Measurements from ENCODE around the gene ZNF763. TPM values are rescaled to one million over a fixed set of nuclear protein-coding genes. Genes with fewer than 3 reads are reported as not detected.
"Not testable (repeated sequence)": the region's sequence is repeated elsewhere in the genome, so short reads cannot be mapped to it uniquely, and the experiment has no call there.

ZNF763 gene
- total RNA-seq, 2 donors from 2014 or later: 4.4 to 5.0 TPM

DNA sequence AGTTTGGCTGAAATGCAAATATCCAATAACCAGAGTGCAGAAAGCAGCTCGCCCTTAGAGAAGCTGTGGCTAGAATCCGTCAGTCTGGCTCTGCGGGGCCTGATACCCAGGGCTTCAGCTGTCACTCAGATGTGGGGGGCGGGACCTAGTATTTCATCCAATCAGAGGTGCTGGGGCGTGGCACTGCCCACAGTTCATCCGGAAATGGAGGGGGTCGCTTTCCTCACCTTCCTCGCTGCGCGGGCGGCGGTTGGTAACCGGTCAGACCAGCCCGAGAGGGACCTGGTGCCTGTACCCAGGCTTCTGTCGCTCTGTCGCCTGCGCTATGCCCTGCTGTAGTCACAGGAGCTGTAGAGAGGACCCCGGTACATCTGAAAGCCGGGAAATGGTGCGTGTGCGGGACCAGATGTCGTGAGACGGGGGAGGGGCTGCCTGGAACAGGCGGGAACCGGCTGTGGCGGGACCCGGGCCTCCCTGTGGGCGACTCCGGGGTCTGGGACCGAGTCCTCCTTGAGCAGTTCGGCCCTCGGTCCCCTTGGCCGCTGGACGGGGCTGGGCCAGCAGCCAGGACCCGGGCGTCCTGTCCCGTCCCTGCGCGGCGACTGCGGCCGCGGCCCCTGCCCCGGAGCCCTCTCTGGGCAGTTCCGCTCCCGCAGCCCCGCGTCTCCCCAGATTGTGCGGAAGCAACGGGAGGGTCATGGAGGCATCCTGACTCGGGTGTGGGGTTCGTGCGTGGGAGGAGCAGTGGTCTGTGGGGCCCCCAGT is 39.8 kb upstream of the ZNF763 start, which contains the start of gene ZNF700:
Gene ZNF700, plus strand, starts transcription at position 222 of the 765 bp plus-strand sequence. Its CDS starts 104 bp downstream, at position 326.
- WGBS, 2 experiments (ENCODE audit: insufficient coverage in 1 of 2, insufficient read length in 1 of 2): 0 to 2% methylated on average over 22 to 53 of the region's 53 CpGs
- H3K4me3 Mint-ChIP-seq: peak within 1 kb of the TSS; percentile 92

GRCh38 chr19:11925651-11926187 is 39.1 kb upstream of the ZNF763 start:
- Histone ChIP-seq H3K4me3 (ENCODE audit: low read length) (peak overlapping the region; percentile 96), H3K9me3 (ENCODE audit: control insufficient read depth, low read length) (peaks cover 28% of the 10 kb centered on the region), H3K36me3 (ENCODE audit: control insufficient read depth, insufficient read depth, low read length) (peaks cover 14% of the 10 kb centered on the region), H3K9ac (ENCODE audit: extremely low read depth, low read length, poor library complexity, severe bottlenecking) (peak overlapping the region; percentile 93)
- peaks cover 54% of the 10 kb centered on the region for H3K9me3 Mint-ChIP-seq
- H3K4me1 Mint-ChIP-seq: peaks cover 22% of the 10 kb centered on the region
- DNase-seq; H3K27me3 ChIP-seq (ENCODE audit: control insufficient read depth, insufficient read depth, low read length, poor library complexity, severe bottlenecking); H3K27ac ChIP-seq (ENCODE audit: low read depth, low read length); H3K27me3 Mint-ChIP-seq (ENCODE audit: insufficient read depth); H3K4me1 ChIP-seq (ENCODE audit: control insufficient read depth, insufficient read depth, low read length): not testable (repeated sequence)
- WGBS, 2 experiments (ENCODE audit: insufficient coverage in 1 of 2, insufficient read length in 1 of 2): 4 to 18% methylated on average over 9 to 10 of the region's 10 CpGs
- H3K4me3 Mint-ChIP-seq: peak overlapping the region; percentile 92
- peak overlapping the region; percentile 89 for H3K27ac Mint-ChIP-seq
- H3K36me3 Mint-ChIP-seq (ENCODE audit: low read depth): peaks cover 37% of the 10 kb centered on the region

More for the DNA sequence above, 39.8 kb upstream of the ZNF763 start, which contains the start of gene ZNF700:
- Mint-ChIP-seq H3K27ac (peak within 1 kb of the TSS; percentile 98), H3K27me3 (ENCODE audit: insufficient read depth) (peaks cover 6% of the 10 kb centered on the region), H3K4me1 (peaks cover 22% of the 10 kb centered on the region), H3K9me3 (peaks cover 49% of the 10 kb centered on the region), H3K36me3 (ENCODE audit: low read depth) (peaks cover 30% of the 10 kb centered on the region)
- Histone ChIP-seq H3K4me3 (ENCODE audit: low read length) (peak within 1 kb of the TSS; percentile 96), H3K27ac (ENCODE audit: low read depth, low read length) (peak within 1 kb of the TSS; percentile 55), H3K9ac (ENCODE audit: extremely low read depth, low read length, poor library complexity, severe bottlenecking) (peak within 1 kb of the TSS; percentile 93), H3K27me3 (ENCODE audit: control insufficient read depth, insufficient read depth, low read length, poor library complexity, severe bottlenecking) (no peaks in the 10 kb centered on the region), H3K4me1 (ENCODE audit: control insufficient read depth, insufficient read depth, low read length) (peaks cover 4% of the 10 kb centered on the region), H3K36me3 (ENCODE audit: control insufficient read depth, insufficient read depth, low read length) (peaks cover 10% of the 10 kb centered on the region), H3K9me3 (ENCODE audit: control insufficient read depth, low read length) (peaks cover 26% of the 10 kb centered on the region)
- TF ChIP-seq, protein P1, sequence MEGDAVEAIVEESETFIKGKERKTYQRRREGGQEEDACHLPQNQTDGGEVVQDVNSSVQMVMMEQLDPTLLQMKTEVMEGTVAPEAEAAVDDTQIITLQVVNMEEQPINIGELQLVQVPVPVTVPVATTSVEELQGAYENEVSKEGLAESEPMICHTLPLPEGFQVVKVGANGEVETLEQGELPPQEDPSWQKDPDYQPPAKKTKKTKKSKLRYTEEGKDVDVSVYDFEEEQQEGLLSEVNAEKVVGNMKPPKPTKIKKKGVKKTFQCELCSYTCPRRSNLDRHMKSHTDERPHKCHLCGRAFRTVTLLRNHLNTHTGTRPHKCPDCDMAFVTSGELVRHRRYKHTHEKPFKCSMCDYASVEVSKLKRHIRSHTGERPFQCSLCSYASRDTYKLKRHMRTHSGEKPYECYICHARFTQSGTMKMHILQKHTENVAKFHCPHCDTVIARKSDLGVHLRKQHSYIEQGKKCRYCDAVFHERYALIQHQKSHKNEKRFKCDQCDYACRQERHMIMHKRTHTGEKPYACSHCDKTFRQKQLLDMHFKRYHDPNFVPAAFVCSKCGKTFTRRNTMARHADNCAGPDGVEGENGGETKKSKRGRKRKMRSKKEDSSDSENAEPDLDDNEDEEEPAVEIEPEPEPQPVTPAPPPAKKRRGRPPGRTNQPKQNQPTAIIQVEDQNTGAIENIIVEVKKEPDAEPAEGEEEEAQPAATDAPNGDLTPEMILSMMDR (conservative IDR thresholded peaks at IDR 0.05): no peak
- peak; percentile 98 for DNase-seq

DNA sequence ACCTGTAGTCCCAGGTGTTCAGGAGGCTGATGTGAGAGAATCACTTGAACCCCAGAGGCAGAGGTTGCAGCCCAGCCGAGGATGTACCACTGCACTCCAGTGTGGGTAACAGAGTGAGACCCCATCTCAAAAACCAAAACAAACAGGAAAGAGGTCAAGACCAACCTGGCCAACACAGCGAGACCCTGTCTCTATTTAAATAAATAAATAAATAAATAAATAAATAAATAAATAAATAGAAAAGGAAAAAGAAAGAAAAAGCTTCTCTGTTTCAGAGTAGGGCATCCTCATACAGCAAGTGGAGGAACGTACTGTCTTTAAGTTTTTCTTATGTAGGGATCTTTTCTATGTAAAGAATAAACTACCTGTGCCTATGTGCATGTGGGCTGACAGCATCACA is 37.6 kb upstream of the ZNF763 start:
- DNase-seq: no peak
- no peak overlapping the region for H3K4me3 ChIP-seq (ENCODE audit: low read length)
- TF ChIP-seq, protein P1 (conservative IDR thresholded peaks at IDR 0.05): no peak
- peaks cover 20% of the 10 kb centered on the region for H3K36me3 ChIP-seq (ENCODE audit: control insufficient read depth, insufficient read depth, low read length)
- 83 to 94% methylated on average over 2 of the region's 3 CpGs for WGBS, 2 experiments (ENCODE audit: insufficient coverage in 1 of 2, insufficient read length in 1 of 2)
- Mint-ChIP-seq H3K4me1 (peaks cover 21% of the 10 kb centered on the region), H3K9me3 (peaks cover 65% of the 10 kb centered on the region), H3K4me3 (no peak overlapping the region), H3K36me3 (ENCODE audit: low read depth) (peaks cover 50% of the 10 kb centered on the region), H3K27ac (no peak overlapping the region), H3K27me3 (ENCODE audit: insufficient read depth) (peaks cover 6% of the 10 kb centered on the region)
- no peak overlapping the region for H3K9ac ChIP-seq (ENCODE audit: extremely low read depth, low read length, poor library complexity, severe bottlenecking)
- peaks cover 2% of the 10 kb centered on the region for H3K4me1 ChIP-seq (ENCODE audit: control insufficient read depth, insufficient read depth, low read length)
- no peaks in the 10 kb centered on the region for H3K27me3 ChIP-seq (ENCODE audit: control insufficient read depth, insufficient read depth, low read length, poor library complexity, severe bottlenecking)
- H3K9me3 ChIP-seq (ENCODE audit: control insufficient read depth, low read length): peaks cover 36% of the 10 kb centered on the region
- no peak overlapping the region for H3K27ac ChIP-seq (ENCODE audit: low read depth, low read length)

Data from endodermal cell (in vitro differentiated cells).